Astrocyte of the hippocampus (primary cell): ENCODE measurements around the gene GP1BA.

ENCODE experiments used
- DNase-seq: peaks from one replicate; pipeline ENCODE4 v3.0.0; 2011; ENCODE audit warnings: low read depth, low spot score

GP1BA gene

GRCh38 chr17:4931963-4932362 lies at the start of gene GP1BA:
GP1BA (plus strand) TSS chr17:4932277; CDS start chr17:4932605, 328 bp downstream.
- no peak for DNase-seq

- DNase-seq, result no peak
Measured at GRCh38 chr17:4884489-4884888, 47.6 kb upstream of the GP1BA start.

- no peak for DNase-seq
Measured at GRCh38 chr17:4886830-4887229, 45.2 kb upstream of the GP1BA start.

GRCh38 chr17:4887581-4887980 lies 44.5 kb upstream of the GP1BA start:
- DNase-seq, result no peak

DNA sequence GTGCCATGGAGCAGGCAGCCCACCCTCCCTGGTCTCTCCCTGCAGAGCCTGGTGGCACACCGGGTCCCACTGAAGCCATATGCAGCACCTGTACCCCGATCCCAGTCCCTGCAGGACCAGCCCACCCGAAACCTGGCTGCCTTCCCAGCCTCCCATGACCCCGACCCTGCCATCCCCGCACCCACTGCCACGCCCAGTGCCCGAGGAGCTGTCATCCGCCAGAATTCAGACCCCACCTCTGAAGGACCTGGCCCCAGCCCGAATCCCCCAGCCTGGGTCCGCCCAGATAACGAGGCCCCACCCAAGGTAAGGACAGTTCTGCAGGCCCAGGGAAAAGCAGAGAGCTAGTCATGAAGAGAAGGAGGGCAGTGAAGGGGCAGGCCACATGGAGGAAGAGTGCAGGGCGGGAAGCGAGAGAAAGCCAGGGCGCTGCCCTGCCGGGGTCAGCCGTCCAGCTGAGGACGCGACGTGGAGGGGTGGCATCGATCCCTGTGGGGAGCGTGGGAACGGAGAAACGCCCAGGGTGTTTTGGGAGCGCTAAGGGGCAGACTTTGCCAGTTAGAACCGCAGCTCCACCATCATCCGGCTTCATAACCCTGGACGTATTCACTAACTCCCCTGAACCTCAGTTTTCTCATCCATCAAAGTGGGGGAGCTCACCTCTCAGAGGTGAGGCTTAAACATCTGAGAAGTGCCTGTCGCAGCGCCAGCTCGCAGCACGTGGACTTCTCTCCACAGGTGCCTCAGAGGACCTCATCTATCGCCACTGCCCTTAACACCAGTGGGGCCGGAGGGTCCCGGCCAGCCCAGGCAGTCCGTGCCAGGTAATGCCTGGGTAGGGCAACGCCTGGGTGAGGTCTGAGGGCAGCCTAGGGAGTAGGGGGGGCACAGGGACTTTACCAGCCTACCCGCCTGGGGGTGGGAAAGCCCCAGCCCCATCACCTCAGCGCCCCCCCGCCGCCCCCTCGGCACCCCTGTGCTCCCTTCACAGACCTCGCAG lies 40.4 kb upstream of the GP1BA start:
- DNase-seq, result no peak

- no peak for DNase-seq
Measured at GRCh38 chr17:4892499-4893221, 39.4 kb upstream of the GP1BA start.

GRCh38 chr17:4893272-4893671 lies 38.8 kb upstream of the GP1BA start:
- no peak for DNase-seq

DNA sequence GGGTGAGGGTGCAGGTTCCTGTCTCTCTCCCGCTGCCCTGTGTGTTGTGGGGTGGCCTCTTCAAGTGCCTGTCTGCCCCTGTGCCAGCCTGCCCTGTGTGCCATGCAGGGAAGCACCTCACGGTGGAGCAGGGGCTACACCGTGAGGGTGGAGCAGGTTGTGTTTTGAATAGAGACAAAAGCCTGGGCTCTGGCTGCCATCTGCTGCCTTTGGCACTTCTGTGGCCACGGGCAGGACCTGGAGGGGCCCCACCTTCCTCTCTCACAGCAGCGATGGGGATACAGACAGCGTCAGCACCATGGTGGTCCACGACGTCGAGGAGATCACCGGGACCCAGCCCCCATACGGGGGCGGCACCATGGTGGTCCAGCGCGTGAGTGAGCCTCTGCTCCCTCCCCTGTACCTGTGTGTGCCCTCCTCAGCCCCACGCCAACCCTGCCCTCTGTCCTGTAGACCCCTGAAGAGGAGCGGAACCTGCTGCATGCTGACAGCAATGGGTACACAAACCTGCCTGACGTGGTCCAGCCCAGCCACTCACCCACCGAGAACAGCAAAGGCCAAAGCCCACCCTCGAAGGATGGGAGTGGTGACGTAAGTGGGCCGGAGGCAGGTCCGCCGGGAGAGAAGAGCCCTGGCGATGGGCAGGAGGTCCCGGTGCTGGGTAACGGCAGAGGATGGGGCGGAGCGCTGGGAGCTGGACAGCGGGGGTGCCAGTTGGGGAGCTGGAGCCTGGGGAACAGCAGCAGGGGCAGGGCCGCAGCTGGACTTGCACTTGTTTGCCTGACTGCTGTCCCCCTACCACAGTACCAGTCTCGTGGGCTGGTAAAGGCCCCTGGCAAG lies 38.1 kb upstream of the GP1BA start:
- DNase-seq, result no peak

GRCh38 chr17:4895121-4895520 lies 37.0 kb upstream of the GP1BA start:
- DNase-seq, result no peak

DNA sequence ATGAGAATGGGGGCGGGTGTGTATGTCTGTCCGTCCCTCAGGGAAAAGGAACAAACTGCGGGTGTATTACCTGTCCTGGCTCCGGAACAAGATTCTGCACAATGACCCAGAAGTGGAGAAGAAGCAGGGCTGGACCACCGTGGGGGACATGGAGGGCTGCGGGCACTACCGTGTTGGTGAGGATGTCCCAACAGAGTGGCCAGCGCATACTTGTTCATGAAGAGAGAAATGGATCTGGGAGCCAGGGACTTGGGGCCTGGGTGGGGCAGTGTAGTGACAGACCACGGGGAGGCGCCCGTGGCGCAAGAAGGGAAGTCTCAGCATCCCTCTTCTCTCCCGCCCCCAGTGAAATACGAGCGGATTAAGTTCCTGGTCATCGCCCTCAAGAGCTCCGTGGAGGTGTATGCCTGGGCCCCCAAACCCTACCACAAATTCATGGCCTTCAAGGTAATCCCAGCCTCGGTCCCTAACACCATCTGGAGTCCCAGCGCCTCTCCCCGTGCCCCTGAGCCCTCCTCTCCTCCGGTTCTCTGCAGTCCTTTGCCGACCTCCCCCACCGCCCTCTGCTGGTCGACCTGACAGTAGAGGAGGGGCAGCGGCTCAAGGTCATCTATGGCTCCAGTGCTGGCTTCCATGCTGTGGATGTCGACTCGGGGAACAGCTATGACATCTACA lies 36.3 kb upstream of the GP1BA start:
- DNase-seq, result no peak

DNA sequence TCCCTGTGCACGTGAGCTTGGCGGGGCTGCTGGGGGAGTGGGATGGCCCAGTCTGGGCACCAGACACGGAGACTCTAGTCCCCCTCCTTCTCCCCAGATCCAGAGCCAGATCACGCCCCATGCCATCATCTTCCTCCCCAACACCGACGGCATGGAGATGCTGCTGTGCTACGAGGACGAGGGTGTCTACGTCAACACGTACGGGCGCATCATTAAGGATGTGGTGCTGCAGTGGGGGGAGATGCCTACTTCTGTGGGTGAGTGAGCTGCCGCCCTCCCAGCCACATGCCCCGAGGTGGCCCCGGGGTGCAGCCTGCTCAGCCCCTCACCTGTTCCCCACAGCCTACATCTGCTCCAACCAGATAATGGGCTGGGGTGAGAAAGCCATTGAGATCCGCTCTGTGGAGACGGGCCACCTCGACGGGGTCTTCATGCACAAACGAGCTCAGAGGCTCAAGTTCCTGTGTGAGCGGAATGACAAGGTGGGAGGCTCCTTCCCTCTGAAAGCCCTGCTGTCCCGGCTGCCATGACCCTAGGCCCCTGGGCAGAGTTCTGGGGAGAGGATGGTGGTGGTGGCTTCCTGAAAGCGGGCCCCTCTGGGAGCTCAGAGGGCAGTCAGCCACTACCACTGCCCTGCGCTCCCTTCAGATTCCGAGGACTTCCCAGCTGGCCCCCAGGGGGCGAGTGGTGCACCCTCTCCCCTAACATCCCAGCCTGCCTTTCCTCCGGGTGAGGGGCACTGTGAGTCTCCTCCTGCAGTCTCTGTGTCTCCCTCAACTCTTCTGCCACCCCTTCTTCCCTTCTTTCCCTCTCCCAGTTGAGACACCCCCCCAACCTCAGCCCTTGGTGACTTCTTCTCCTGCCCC lies 35.5 kb upstream of the GP1BA start:
- no peak for DNase-seq

- DNase-seq, result no peak
Measured at GRCh38 chr17:4897198-4897687, 34.8 kb upstream of the GP1BA start.

GRCh38 chr17:4897785-4898184 lies 34.3 kb upstream of the GP1BA start:
- DNase-seq, result no peak

GRCh38 chr17:4898351-4898750 lies 33.7 kb upstream of the GP1BA start:
- no peak for DNase-seq

DNA sequence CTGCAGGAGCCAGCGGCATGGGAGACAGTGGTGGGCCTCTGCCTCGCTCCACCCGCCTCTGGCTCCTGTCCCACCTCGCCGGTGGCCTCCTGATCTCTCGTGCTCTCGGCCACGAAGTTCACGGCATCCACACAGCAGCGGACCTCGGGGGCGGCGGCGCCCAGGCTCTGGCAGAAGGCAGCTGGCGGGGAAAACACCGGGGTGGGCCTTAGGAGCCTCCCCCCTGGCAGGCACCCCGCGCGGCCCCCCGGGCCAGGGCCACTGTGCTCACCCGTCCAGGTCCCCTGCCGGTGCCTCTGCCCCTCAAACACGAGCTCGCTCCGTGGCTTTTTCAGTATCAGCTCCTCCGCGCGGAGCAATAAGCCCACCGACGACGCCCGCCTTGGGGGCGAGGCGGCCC lies 33.1 kb upstream of the GP1BA start:
- no peak for DNase-seq

DNA sequence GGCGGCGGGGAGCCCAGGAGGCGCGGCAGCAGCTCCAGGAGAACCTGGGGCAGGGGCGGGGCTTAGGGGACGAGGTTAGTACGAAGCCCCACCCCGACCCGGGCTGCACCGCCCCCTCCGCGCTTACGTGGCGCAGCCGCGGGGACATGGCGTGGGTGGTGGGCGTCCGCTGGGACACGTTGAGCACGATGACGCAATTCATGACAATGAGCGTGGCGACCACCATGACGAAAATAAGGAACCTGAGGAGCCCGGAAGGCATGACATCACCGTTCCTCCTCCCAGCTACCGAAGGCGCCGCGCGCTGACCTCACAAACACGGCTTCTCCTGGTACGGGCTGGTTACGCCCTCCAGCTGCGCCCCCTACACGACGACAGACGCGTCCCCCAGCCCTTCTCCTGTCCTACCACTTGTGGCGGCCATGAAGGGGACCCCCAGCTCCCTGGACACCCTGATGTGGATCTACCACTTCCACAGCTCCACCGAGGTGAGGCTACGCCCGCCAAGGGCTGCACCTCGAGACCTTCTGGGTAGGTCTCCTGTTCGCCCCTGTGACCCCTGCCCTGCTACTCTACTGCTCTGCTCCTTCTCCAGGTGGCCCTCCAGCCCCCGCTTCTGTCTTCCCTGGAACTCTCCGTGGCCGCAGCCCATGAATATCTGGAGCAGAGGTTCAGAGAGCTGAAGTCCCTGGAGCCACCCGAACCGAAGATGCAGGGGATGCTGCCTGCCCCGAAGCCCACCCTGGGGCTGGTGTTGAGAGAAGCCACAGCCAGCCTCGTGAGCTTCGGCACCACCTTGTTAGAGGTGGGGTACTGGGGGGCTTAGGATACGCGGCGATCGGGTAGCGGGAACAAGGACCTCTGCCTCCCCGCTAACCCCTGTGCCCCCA lies 32.5 kb upstream of the GP1BA start, which contains the start of gene C17orf107:
Gene C17orf107, plus strand, starts transcription at position 196 of the 890 bp plus-strand sequence. Its CDS starts 227 bp downstream, at position 423.
- peak; percentile 80 for DNase-seq

DNA sequence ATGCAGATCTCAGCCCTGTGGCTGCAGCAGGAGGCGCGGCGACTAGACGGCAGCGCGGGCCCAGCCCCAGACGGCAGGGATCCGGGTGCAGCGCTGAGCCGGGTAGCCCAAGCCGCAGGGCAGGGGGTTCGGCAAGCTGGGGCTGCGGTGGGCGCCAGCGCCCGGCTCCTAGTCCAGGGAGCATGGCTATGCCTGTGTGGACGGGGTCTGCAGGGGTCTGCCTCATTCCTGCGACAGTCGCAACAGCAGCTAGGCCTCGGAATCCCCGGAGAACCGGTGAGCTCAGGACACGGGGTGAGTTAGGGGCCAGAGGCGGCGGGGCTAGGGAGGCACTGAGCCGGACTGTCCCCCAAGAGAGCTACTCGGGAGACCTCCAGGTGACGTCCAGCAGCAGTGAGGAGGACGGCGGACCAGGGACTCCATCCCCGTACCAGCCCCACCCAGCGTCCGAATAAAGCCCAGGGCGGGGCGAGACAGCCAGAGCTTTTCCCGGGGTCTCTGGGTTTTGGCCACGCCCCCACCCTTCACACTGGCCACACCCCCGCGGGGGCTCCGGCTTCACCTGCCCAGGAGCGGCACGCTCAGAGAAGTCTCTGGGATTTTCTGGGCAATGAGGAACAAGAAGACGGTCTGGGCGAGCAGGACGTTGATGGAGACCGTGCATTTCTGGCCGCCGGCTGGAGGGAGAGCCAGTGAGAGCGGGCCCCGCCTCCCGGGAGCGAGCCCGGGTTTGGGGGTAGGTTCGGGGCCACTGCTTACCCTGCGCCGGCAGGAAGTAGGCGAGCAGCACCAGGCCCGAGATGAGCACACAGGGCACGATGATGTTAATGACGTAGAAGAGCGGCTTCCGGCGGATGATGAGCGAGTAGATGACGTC lies 31.6 kb upstream of the GP1BA start:
- DNase-seq, result peak; percentile 48

- no peak for DNase-seq
Measured at GRCh38 chr17:4901108-4901647, 30.9 kb upstream of the GP1BA start.
